Measurements from ENCODE around the gene PLA2G2E.
"Not testable (repeated sequence)": the region's sequence is repeated elsewhere in the genome, so short reads cannot be mapped to it uniquely, and the experiment has no call there.

Gene PLA2G2E

GRCh38 chr1:19923137-19923952 lies at the start of gene PLA2G2E:
Gene PLA2G2E, minus strand, starts transcription at chr1:19923617. Its CDS starts 58 bp downstream, at chr1:19923559.
- DNase-seq = no peak

GRCh38 chr1:19971664-19972063 lies 48.2 kb upstream of the PLA2G2E start:
- DNase-seq = no peak

GRCh38 chr1:19969898-19970660 lies 46.7 kb upstream of the PLA2G2E start:
- DNase-seq = no peak

- no peak for DNase-seq
Measured at GRCh38 chr1:19967808-19968207, 44.4 kb upstream of the PLA2G2E start.

- no peak for DNase-seq
Measured at GRCh38 chr1:19964542-19964941, 41.1 kb upstream of the PLA2G2E start.

- no peak for DNase-seq
Measured at GRCh38 chr1:19963636-19964035, 40.2 kb upstream of the PLA2G2E start.

GRCh38 chr1:19960591-19960990 lies 37.2 kb upstream of the PLA2G2E start:
- DNase-seq = no peak

- no peak for DNase-seq
Measured at GRCh38 chr1:19957779-19958178, 34.4 kb upstream of the PLA2G2E start.

- no peak for DNase-seq
Measured at GRCh38 chr1:19955534-19956170, 32.2 kb upstream of the PLA2G2E start.

GRCh38 chr1:19954059-19954458 lies 30.6 kb upstream of the PLA2G2E start:
- no peak for DNase-seq

GRCh38 chr1:19949016-19949415 lies 25.6 kb upstream of the PLA2G2E start:
- DNase-seq = no peak

GRCh38 chr1:19946971-19947370 lies 23.6 kb upstream of the PLA2G2E start:
- no peak for DNase-seq

GRCh38 chr1:19946331-19946751 lies 22.9 kb upstream of the PLA2G2E start:
- DNase-seq = no peak

- DNase-seq = no peak
Measured at GRCh38 chr1:19945914-19946313, 22.5 kb upstream of the PLA2G2E start.

- DNase-seq = no peak
Measured at GRCh38 chr1:19942657-19943056, 19.2 kb upstream of the PLA2G2E start.

GRCh38 chr1:19942088-19942487 lies 18.7 kb upstream of the PLA2G2E start:
- DNase-seq = no peak

GRCh38 chr1:19941206-19941568 lies 17.8 kb upstream of the PLA2G2E start:
- no peak for DNase-seq

GRCh38 chr1:19940486-19941205 lies 17.2 kb upstream of the PLA2G2E start:
- DNase-seq = no peak

GRCh38 chr1:19938472-19938871 lies 15.1 kb upstream of the PLA2G2E start:
- DNase-seq = no peak

GRCh38 chr1:19936061-19936750 lies 12.8 kb upstream of the PLA2G2E start:
- no peak for DNase-seq

GRCh38 chr1:19934336-19934735 lies 10.9 kb upstream of the PLA2G2E start:
- no peak for DNase-seq

GRCh38 chr1:19932866-19933265 lies 9.4 kb upstream of the PLA2G2E start:
- no peak for DNase-seq

GRCh38 chr1:19927130-19927421 lies 3.7 kb upstream of the PLA2G2E start:
- not testable (repeated sequence) for DNase-seq

Measured in CD4-positive, alpha-beta T cell treated with Interferon alpha-2 for 1 hour (primary cell).